SH-SY5Y (cell line): Measurements from ENCODE around the gene NAA60.

Experiments used
- GATA2 ChIP-seq: IDR thresholded peaks from 2 replicates; pipeline ENCODE4 v1.6.1; 2011; ENCODE audit warnings: mild to moderate bottlenecking, low read depth, low read length
- GATA3 ChIP-seq: IDR thresholded peaks from 2 replicates; pipeline ENCODE4 v1.6.1; 2011; ENCODE audit warnings: low read depth, mild to moderate bottlenecking, low read length, moderate library complexity

GRCh38 chr16:3454093-3454492 lies 10.6 kb downstream of the NAA60 start:
- TF ChIP-seq GATA2 = no peak
- no peak for TF ChIP-seq GATA3
